GM21723 (cell line): Measurements from ENCODE around the gene RHOH.
"Not testable (repeated sequence)": the region's sequence is repeated elsewhere in the genome, so short reads cannot be mapped to it uniquely, and the experiment has no call there.

ENCODE experiments used
- ATAC-seq: cut with Tn5 transposase; IDR thresholded peaks from one replicate; pipeline ENCODE4 v1.9.1; 2021; ENCODE audit warnings: mild to moderate bottlenecking, moderate library complexity; ENCODE audit not compliant: unreplicated experiment

Gene RHOH

GRCh38 chr4:40256817-40257216, 60.0 kb downstream of the RHOH start:
- no peak for ATAC-seq

GRCh38 chr4:40258627-40259026, 61.8 kb downstream of the RHOH start:
- ATAC-seq, result no peak

- no peak for ATAC-seq
These were observed 64.6 kb downstream of the RHOH start for GRCh38 chr4:40261231-40262076.

GRCh38 chr4:40262077-40262528, 65.3 kb downstream of the RHOH start:
- ATAC-seq, result no peak

GRCh38 chr4:40262861-40263260, 66.0 kb downstream of the RHOH start:
- ATAC-seq, result no peak

- ATAC-seq, result no peak
These were observed 67.7 kb downstream of the RHOH start for GRCh38 chr4:40264497-40264896.

- peak; percentile 76 for ATAC-seq
These were observed 68.4 kb downstream of the RHOH start for GRCh38 chr4:40264995-40265909.

GRCh38 chr4:40265910-40266274, 69.1 kb downstream of the RHOH start:
- no peak for ATAC-seq

GRCh38 chr4:40269133-40269532, 72.3 kb downstream of the RHOH start:
- ATAC-seq, result no peak

- no peak for ATAC-seq
These were observed 73.8 kb downstream of the RHOH start for GRCh38 chr4:40270609-40271008.

- no peak for ATAC-seq
These were observed 78.4 kb downstream of the RHOH start for GRCh38 chr4:40275065-40275730.

- no peak for ATAC-seq
These were observed 79.7 kb downstream of the RHOH start for GRCh38 chr4:40276546-40276945.

- ATAC-seq, result no peak
These were observed 83.8 kb downstream of the RHOH start for GRCh38 chr4:40280586-40280985.

- no peak for ATAC-seq
These were observed 84.3 kb downstream of the RHOH start for GRCh38 chr4:40281099-40281498.

- ATAC-seq, result no peak
These were observed 85.1 kb downstream of the RHOH start for GRCh38 chr4:40281913-40282312.

- not testable (repeated sequence) for ATAC-seq
These were observed 86.0 kb downstream of the RHOH start for GRCh38 chr4:40282857-40283256.

- no peak for ATAC-seq
These were observed 86.6 kb downstream of the RHOH start for GRCh38 chr4:40283413-40283812.

- ATAC-seq, result no peak
These were observed 87.1 kb downstream of the RHOH start for GRCh38 chr4:40283968-40284367.

GRCh38 chr4:40285692-40286091, 88.9 kb downstream of the RHOH start:
- no peak for ATAC-seq

GRCh38 chr4:40288566-40288965, 91.7 kb downstream of the RHOH start:
- ATAC-seq, result no peak
